ENCODE data around the gene IDH3G. TPM values are rescaled to one million over a fixed set of nuclear protein-coding genes. Genes with fewer than 3 reads are reported as not detected.
"Not testable (repeated sequence)": the region's sequence is repeated elsewhere in the genome, so short reads cannot be mapped to it uniquely, and the experiment has no call there.

Gene IDH3G
- total and polyA plus RNA-seq, 2 donors (not counting 1 experiment from before 2014, with no cell fraction given): 44.6 to 55.7 TPM

GRCh38 chrX:153746359-153746758 lies 47.8 kb downstream of the IDH3G start:
- H3K9ac ChIP-seq (ENCODE audit: insufficient read depth, low read length): no peak overlapping the region
- no peaks in the 10 kb centered on the region for H3K79me2 ChIP-seq (ENCODE audit: control insufficient read depth, insufficient read depth, low read length)
- H3K4me2 ChIP-seq (ENCODE audit: extremely low read depth, insufficient read depth, low read length): no peak overlapping the region
- no peaks in the 10 kb centered on the region for H3K4me1 ChIP-seq (ENCODE audit: control insufficient read depth, extremely low read depth, insufficient read depth, low read length)
- no peaks in the 10 kb centered on the region for H3K9me3 ChIP-seq (ENCODE audit: control insufficient read depth, insufficient read depth, low read depth, low read length)
- TF ChIP-seq CTCF (conservative IDR thresholded peaks at IDR 0.05 in 1 of 2, IDR thresholded peaks at IDR 0.05 in 1 of 2; ENCODE audit: low read depth in 1 of 2, low read length in 2 of 2) (no peak), EZH2 (IDR thresholded peaks at IDR 0.05; ENCODE audit: low read length, missing control alignments) (no peak)
- H4K20me1 ChIP-seq (ENCODE audit: control insufficient read depth, extremely low read depth, insufficient read depth, low read length): no peaks in the 10 kb centered on the region
- no peaks in the 10 kb centered on the region for H3K36me3 ChIP-seq (ENCODE audit: control insufficient read depth, insufficient read depth, low read length)
- no peak for DNase-seq (ENCODE audit: low read depth in 2 of 2)
- no peak overlapping the region for H3K27ac ChIP-seq (ENCODE audit: insufficient read depth, low read length)
- H2AFZ ChIP-seq (ENCODE audit: low read length): no peak overlapping the region
- H3K27me3 ChIP-seq (ENCODE audit: control insufficient read depth, insufficient read depth, low read length): no peaks in the 10 kb centered on the region
- H3K4me3 ChIP-seq (replicated peaks in 1 of 4; ENCODE audit: control extremely low read depth in 1 of 4, insufficient read depth in 1 of 4, low read depth in 3 of 4, low read length in 4 of 4): no peak overlapping the region

GRCh38 chrX:153745067-153745433 lies 49.1 kb downstream of the IDH3G start:
- H3K4me1 ChIP-seq (ENCODE audit: control insufficient read depth, extremely low read depth, insufficient read depth, low read length); DNase-seq (ENCODE audit: low read depth in 2 of 2); H3K4me3 ChIP-seq (replicated peaks in 1 of 4; ENCODE audit: control extremely low read depth in 1 of 4, insufficient read depth in 1 of 4, low read depth in 3 of 4, low read length in 4 of 4); H3K4me2 ChIP-seq (ENCODE audit: extremely low read depth, insufficient read depth, low read length); H2AFZ ChIP-seq (ENCODE audit: low read length); H4K20me1 ChIP-seq (ENCODE audit: control insufficient read depth, extremely low read depth, insufficient read depth, low read length); H3K27ac ChIP-seq (ENCODE audit: insufficient read depth, low read length); H3K27me3 ChIP-seq (ENCODE audit: control insufficient read depth, insufficient read depth, low read length); H3K79me2 ChIP-seq (ENCODE audit: control insufficient read depth, insufficient read depth, low read length); H3K9ac ChIP-seq (ENCODE audit: insufficient read depth, low read length); H3K9me3 ChIP-seq (ENCODE audit: control insufficient read depth, insufficient read depth, low read depth, low read length); H3K36me3 ChIP-seq (ENCODE audit: control insufficient read depth, insufficient read depth, low read length): not testable (repeated sequence)

- no peak overlapping the region for H3K27ac ChIP-seq (ENCODE audit: insufficient read depth, low read length)
- no peak for DNase-seq (ENCODE audit: low read depth in 2 of 2)
- no peaks in the 10 kb centered on the region for H3K27me3 ChIP-seq (ENCODE audit: control insufficient read depth, insufficient read depth, low read length)
- H3K4me1 ChIP-seq (ENCODE audit: control insufficient read depth, extremely low read depth, insufficient read depth, low read length): no peaks in the 10 kb centered on the region
- no peaks in the 10 kb centered on the region for H3K9me3 ChIP-seq (ENCODE audit: control insufficient read depth, insufficient read depth, low read depth, low read length)
- H4K20me1 ChIP-seq (ENCODE audit: control insufficient read depth, extremely low read depth, insufficient read depth, low read length): no peaks in the 10 kb centered on the region
- no peak overlapping the region for H3K4me2 ChIP-seq (ENCODE audit: extremely low read depth, insufficient read depth, low read length)
- peak overlapping the region in 1 of 4 experiments; percentile 10 for H3K4me3 ChIP-seq (replicated peaks in 1 of 4; ENCODE audit: control extremely low read depth in 1 of 4, insufficient read depth in 1 of 4, low read depth in 3 of 4, low read length in 4 of 4)
- H3K79me2 ChIP-seq (ENCODE audit: control insufficient read depth, insufficient read depth, low read length): no peaks in the 10 kb centered on the region
- no peak overlapping the region for H2AFZ ChIP-seq (ENCODE audit: low read length)
- TF ChIP-seq EZH2 (IDR thresholded peaks at IDR 0.05; ENCODE audit: low read length, missing control alignments): no peak
- peak in 1 of 2 donors; percentile 37 for TF ChIP-seq CTCF (conservative IDR thresholded peaks at IDR 0.05 in 1 of 2, IDR thresholded peaks at IDR 0.05 in 1 of 2; ENCODE audit: low read depth in 1 of 2, low read length in 2 of 2)
- H3K9ac ChIP-seq (ENCODE audit: insufficient read depth, low read length): no peak overlapping the region
- H3K36me3 ChIP-seq (ENCODE audit: control insufficient read depth, insufficient read depth, low read length): no peaks in the 10 kb centered on the region
Observed at GRCh38 chrX:153744210-153745066, 49.7 kb downstream of the IDH3G start.

Measured in fibroblast of lung (primary cell).